DOHH2 (cell line): Measurements from ENCODE around the gene GAK.

ENCODE experiments used
- EZH2phosphoT487 ChIP-seq: fragments of 200-600 bp; sonication (generic); IDR thresholded peaks from 2 replicates; pipeline ENCODE4 v1.6.1; 2017; ENCODE audit warnings: borderline replicate concordance, mild to moderate bottlenecking, antibody characterized with exemption, low read length, moderate library complexity, mixed read lengths
- TF ChIP-seq, protein P1 (sequence below): fragments of 200-600 bp; sonication (generic); IDR thresholded peaks from one replicate; pipeline ENCODE4 v1.5.1; 2014; ENCODE audit warnings: antibody characterized with exemption, mild to moderate bottlenecking, low read depth, low read length; ENCODE audit not compliant: poor library complexity, severe bottlenecking

DNA sequence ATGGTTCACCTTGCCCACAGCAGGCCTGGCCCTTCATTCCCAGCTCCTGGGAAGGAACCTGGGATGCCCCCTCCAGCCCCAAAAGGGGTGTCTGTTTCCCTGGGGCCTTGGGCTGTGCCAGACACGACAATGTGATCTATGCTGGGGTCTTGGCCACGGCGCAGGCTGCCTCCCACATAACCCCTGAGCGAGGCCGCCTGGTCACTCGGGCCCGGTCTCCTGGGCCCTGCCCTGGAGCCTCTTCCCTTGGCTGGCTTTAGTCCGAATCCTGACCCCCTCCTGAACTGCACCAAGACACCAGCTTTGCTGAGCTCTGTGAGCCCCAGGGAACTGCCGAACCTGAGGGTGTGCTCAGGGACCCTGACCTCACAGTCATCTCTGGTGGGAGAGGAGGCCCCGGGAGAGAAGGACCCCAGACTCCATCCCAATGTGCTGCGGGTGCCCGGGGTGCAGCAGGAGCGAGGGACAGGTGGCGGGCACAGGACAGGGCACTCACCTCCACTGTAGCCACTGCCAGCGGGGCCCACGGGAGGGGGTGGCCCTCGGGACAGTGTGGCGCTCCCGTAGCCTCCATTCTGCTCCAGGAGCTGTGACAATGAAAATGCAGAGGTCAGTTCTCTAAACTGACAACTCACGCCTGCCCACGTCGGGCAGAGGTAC is 42.0 kb downstream of the GAK start:
- TF ChIP-seq, protein P1, sequence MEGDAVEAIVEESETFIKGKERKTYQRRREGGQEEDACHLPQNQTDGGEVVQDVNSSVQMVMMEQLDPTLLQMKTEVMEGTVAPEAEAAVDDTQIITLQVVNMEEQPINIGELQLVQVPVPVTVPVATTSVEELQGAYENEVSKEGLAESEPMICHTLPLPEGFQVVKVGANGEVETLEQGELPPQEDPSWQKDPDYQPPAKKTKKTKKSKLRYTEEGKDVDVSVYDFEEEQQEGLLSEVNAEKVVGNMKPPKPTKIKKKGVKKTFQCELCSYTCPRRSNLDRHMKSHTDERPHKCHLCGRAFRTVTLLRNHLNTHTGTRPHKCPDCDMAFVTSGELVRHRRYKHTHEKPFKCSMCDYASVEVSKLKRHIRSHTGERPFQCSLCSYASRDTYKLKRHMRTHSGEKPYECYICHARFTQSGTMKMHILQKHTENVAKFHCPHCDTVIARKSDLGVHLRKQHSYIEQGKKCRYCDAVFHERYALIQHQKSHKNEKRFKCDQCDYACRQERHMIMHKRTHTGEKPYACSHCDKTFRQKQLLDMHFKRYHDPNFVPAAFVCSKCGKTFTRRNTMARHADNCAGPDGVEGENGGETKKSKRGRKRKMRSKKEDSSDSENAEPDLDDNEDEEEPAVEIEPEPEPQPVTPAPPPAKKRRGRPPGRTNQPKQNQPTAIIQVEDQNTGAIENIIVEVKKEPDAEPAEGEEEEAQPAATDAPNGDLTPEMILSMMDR, result no peak
- TF ChIP-seq EZH2phosphoT487, result no peak
